Smooth muscle cell (in vitro differentiated cells): ENCODE data around the gene USH1C. TPM values are rescaled to one million over a fixed set of nuclear protein-coding genes. Genes with fewer than 3 reads are reported as not detected.

Source experiments
- DNase-seq: peaks from one replicate; lab custom pipeline; 2025; ENCODE audit not compliant: unreplicated experiment; lab: John Stamatoyannopoulos, UW
- H2AFZ ChIP-seq: fragments of 200-600 bp; sonication (generic); 2 replicates; pipeline ENCODE4 v1.6.0; 2016; ENCODE audit warnings: antibody characterized with exemption, low read depth, mild to moderate bottlenecking
- H3F3A ChIP-seq: fragments of 200-600 bp; sonication (generic); 2 replicates; pipeline ENCODE4 v1.6.0; 2017; ENCODE audit warnings: antibody characterized with exemption, low read depth
- H3K27ac ChIP-seq: fragments of 200-600 bp; sonication (generic); 2 replicates; pipeline ENCODE4 v1.5.1; 2016; ENCODE audit warnings: low read depth, mild to moderate bottlenecking
- H3K27me3 ChIP-seq: fragments of 200-600 bp; sonication (generic); 2 replicates; pipeline ENCODE4 v1.6.1; 2016; ENCODE audit warnings: low read depth, mild to moderate bottlenecking
- H3K36me3 ChIP-seq: fragments of 200-600 bp; sonication (generic); 2 replicates; pipeline ENCODE4 v1.5.1; 2016; ENCODE audit warnings: low read depth
- H3K4me1 ChIP-seq: fragments of 200-600 bp; sonication (generic); 2 replicates; pipeline ENCODE4 v1.5.1; 2016; ENCODE audit warnings: low read depth
- H3K4me2 ChIP-seq: fragments of 200-600 bp; sonication (generic); 2 replicates; pipeline ENCODE4 v1.6.0; 2016; ENCODE audit warnings: mild to moderate bottlenecking
- H3K4me3 ChIP-seq: fragments of 200-600 bp; sonication (generic); 2 replicates; pipeline ENCODE4 v1.5.1; 2016; ENCODE audit warnings: mild to moderate bottlenecking
- H3K79me2 ChIP-seq: fragments of 200-600 bp; sonication (generic); 2 replicates; pipeline ENCODE4 v1.6.0; 2016; ENCODE audit warnings: low read depth, mild to moderate bottlenecking
- H3K9ac ChIP-seq: fragments of 200-600 bp; sonication (generic); 2 replicates; pipeline ENCODE4 v1.6.0; 2016; ENCODE audit warnings: low read depth
- H3K9me3 ChIP-seq: fragments of 200-600 bp; sonication (generic); replicated peaks from 2 replicates; pipeline ENCODE4 v1.5.1; 2016; ENCODE audit warnings: low read depth
- H4K20me1 ChIP-seq: fragments of 200-600 bp; sonication (generic); 2 replicates; pipeline ENCODE4 v1.6.0; 2016; ENCODE audit warnings: low read depth
- WGBS: methylation state at CpG from one replicate; pipeline ENCODE4 v1.1.7; 2016; ENCODE audit warnings: low lambda C conversion rate; 5-methylcytosine and 5-hydroxymethylcytosine counted together
- polyA plus RNA-seq: library from polyadenylated mRNA; unstranded; fragments of >200 nt; fragmentation: Nextera tagmentation; extraction: Ambion mirVana; gene quantifications from 2 replicates; pipeline ENCODE4 v1.2.1, GENCODE V29; 2016
- total RNA-seq: library from RNA; depleted of rRNA; stranded (reverse); fragments of >200 nt; gene quantifications from 2 replicates; pipeline ENCODE4 v1.2.3, GENCODE V29; 2014
- TF ChIP-seq, protein P1 (sequence below): fragments of 200-600 bp; sonication (generic); IDR thresholded peaks from 2 replicates; pipeline ENCODE4 v1.5.1; 2017; ENCODE audit warnings: borderline replicate concordance, mild to moderate bottlenecking, antibody characterized with exemption; ENCODE audit not compliant: insufficient read depth, poor library complexity, severe bottlenecking

The USH1C gene
- total and polyA plus RNA-seq, 2 experiments from 2014 or later, result not detected

DNA sequence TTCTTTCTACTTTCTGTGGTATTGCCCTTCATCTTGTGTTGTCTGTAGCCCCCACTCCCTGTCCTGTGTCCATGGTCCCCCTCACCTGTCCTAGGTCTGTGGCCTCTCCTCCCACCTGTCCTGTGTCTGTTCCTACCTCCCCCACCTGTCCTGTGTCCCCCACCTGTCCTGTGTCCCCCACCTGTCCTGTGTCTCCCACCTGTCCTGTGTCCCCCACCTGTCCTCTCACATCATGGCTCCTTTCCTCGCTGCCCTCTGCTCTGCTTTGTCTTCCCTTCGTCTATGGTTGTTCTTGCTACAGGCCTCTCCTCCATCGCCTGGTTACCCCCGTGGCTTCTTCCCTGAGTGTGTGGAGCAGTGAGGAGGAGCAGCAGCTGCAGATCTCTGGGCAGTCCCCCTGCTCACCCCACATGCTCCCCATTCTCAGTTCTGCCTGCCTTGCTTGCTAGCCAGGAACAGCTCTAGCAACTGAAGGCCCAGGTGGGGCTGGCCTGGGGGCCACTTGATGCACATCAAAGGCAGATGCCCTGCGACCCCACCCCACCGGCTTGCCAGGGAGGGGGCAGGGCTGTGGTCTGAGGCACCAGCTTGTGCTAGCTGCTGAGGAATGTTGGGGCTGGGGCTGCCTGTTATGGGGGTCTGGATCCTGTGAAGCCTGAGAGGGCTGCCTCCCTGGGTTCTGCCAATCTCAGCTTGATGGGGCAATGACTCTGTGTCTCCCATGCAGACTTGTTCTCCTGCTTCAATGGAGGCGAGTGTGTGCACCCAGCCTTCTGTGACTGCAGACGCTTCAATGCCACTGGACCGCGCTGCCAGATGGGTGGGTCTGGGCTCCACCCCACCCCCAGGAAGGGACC lies 8.4 kb upstream of the USH1C start:
- H3K4me2 ChIP-seq, result no peak overlapping the region
- H3F3A ChIP-seq, result no peaks in the 10 kb centered on the region
- no peak overlapping the region for H3K27ac ChIP-seq
- no peak overlapping the region for H3K4me3 ChIP-seq
- H3K36me3 ChIP-seq, result no peaks in the 10 kb centered on the region
- WGBS, result 87% methylated on average over 10 of the region's 10 CpGs
- no peaks in the 10 kb centered on the region for H4K20me1 ChIP-seq
- no peak overlapping the region for H2AFZ ChIP-seq
- no peak for DNase-seq
- TF ChIP-seq, protein P1, sequence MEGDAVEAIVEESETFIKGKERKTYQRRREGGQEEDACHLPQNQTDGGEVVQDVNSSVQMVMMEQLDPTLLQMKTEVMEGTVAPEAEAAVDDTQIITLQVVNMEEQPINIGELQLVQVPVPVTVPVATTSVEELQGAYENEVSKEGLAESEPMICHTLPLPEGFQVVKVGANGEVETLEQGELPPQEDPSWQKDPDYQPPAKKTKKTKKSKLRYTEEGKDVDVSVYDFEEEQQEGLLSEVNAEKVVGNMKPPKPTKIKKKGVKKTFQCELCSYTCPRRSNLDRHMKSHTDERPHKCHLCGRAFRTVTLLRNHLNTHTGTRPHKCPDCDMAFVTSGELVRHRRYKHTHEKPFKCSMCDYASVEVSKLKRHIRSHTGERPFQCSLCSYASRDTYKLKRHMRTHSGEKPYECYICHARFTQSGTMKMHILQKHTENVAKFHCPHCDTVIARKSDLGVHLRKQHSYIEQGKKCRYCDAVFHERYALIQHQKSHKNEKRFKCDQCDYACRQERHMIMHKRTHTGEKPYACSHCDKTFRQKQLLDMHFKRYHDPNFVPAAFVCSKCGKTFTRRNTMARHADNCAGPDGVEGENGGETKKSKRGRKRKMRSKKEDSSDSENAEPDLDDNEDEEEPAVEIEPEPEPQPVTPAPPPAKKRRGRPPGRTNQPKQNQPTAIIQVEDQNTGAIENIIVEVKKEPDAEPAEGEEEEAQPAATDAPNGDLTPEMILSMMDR, result no peak
- H3K79me2 ChIP-seq, result no peaks in the 10 kb centered on the region
- H3K4me1 ChIP-seq, result no peaks in the 10 kb centered on the region
- H3K9ac ChIP-seq, result no peak overlapping the region
- H3K9me3 ChIP-seq, result no peaks in the 10 kb centered on the region
- peaks cover 17% of the 10 kb centered on the region for H3K27me3 ChIP-seq

GRCh38 chr11:17552041-17552355 lies 7.8 kb upstream of the USH1C start:
- Histone ChIP-seq H3K9me3 (no peaks in the 10 kb centered on the region), H4K20me1 (no peaks in the 10 kb centered on the region), H3K36me3 (no peaks in the 10 kb centered on the region), H3K9ac (no peak overlapping the region), H3F3A (no peaks in the 10 kb centered on the region), H3K27me3 (peaks cover 22% of the 10 kb centered on the region), H2AFZ (no peak overlapping the region), H3K27ac (no peak overlapping the region), H3K4me3 (no peak overlapping the region), H3K4me1 (no peaks in the 10 kb centered on the region), H3K79me2 (no peaks in the 10 kb centered on the region), H3K4me2 (no peak overlapping the region)
- TF ChIP-seq, protein P1, result no peak
- no peak for DNase-seq
- WGBS, result 84% methylated on average over 4 of the region's 4 CpGs

DNA sequence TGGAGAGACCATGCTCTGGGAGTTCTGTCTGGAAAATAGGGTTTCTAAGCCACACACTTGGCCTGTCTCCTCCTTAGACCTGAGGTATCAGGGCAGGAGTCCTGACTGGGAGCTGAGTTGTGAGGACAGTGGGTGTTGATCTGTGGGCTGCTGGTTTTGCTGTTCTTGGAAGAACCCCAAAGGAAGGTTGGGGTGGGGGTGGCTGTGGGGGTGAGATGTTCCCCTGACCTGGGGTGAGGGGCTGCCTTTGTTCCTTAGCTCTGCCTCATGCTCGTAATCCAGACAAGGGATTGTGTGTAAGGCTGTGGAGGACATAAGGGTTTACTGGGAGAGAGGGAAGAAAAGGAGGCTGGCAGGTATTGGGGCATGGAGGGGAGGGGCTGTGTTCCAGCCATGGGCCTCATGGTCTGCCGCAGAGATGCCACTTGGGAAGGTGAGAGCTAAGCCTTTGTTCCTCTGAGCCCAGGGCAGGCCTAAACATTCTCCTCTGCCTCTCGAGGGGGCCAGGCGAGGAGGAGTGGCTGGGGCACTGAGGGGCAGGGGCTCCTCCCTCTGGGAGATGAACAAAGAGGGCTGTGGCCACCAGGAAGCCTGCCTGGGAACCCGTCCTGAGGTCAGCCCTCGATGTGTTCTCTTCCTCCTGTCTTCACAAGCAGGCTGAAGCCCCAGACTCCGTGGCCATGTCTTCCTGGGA lies 7.3 kb upstream of the USH1C start:
- peaks cover 27% of the 10 kb centered on the region for H3K27me3 ChIP-seq
- H2AFZ ChIP-seq, result no peak overlapping the region
- H3K4me1 ChIP-seq, result no peaks in the 10 kb centered on the region
- H3K27ac ChIP-seq, result no peak overlapping the region
- DNase-seq, result no peak
- H4K20me1 ChIP-seq, result no peaks in the 10 kb centered on the region
- no peaks in the 10 kb centered on the region for H3F3A ChIP-seq
- no peak overlapping the region for H3K4me2 ChIP-seq
- TF ChIP-seq, protein P1, result no peak
- H3K9ac ChIP-seq, result no peak overlapping the region
- H3K9me3 ChIP-seq, result no peaks in the 10 kb centered on the region
- no peaks in the 10 kb centered on the region for H3K79me2 ChIP-seq
- WGBS, result 77% methylated on average over 7 of the region's 7 CpGs
- H3K36me3 ChIP-seq, result no peaks in the 10 kb centered on the region
- no peak overlapping the region for H3K4me3 ChIP-seq
